ENCODE data around the gene CPNE7.

The CPNE7 gene

GRCh38 chr16:89605186-89605970, 29.8 kb downstream of the CPNE7 start:
- TF ChIP-seq FOXP2 (optimal IDR thresholded peaks at IDR 0.05; ENCODE audit: borderline replicate concordance, extremely low read depth, extremely low read length, insufficient read depth): no peak
- no peak for TF ChIP-seq TAF1 (IDR thresholded peaks at IDR 0.05; ENCODE audit: borderline replicate concordance, insufficient read depth, low read length)
- no peak for TF ChIP-seq REST (IDR thresholded peaks at IDR 0.05; ENCODE audit: insufficient read depth in 1 of 2, low read depth in 2 of 2, low read length in 2 of 2)
- no peak for TF ChIP-seq POLR2AphosphoS5 (IDR thresholded peaks at IDR 0.05; ENCODE audit: low read depth, low read length)
- TF ChIP-seq SIN3A (IDR thresholded peaks at IDR 0.05; ENCODE audit: borderline replicate concordance, insufficient read depth, low read length): no peak

DNA sequence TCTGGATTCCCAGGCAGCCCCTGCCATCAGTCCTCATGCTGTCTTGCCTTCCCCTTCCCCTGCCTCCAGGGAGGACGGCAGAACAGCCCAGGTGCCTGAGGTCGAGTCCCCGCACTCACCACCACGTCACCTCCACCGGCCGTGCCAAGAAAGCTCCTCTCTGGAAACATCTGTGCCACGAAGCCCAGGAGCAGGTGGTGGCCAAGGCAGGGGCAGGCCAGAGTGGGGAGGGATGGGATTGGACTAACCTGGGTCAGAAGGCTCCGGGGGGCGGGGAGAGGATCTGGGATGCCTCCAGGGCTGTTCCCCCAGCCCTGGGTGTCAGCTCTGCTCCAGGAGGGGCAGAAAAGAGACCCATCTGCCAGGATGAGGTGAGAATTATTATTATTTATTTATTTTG, 30.4 kb downstream of the CPNE7 start:
- TF ChIP-seq REST (IDR thresholded peaks at IDR 0.05; ENCODE audit: insufficient read depth in 1 of 2, low read depth in 2 of 2, low read length in 2 of 2) (no peak), FOXP2 (optimal IDR thresholded peaks at IDR 0.05; ENCODE audit: borderline replicate concordance, extremely low read depth, extremely low read length, insufficient read depth) (no peak), TAF1 (IDR thresholded peaks at IDR 0.05; ENCODE audit: borderline replicate concordance, insufficient read depth, low read length) (no peak), SIN3A (IDR thresholded peaks at IDR 0.05; ENCODE audit: borderline replicate concordance, insufficient read depth, low read length) (no peak), POLR2AphosphoS5 (IDR thresholded peaks at IDR 0.05; ENCODE audit: low read depth, low read length) (no peak)

- TF ChIP-seq FOXP2 (optimal IDR thresholded peaks at IDR 0.05; ENCODE audit: borderline replicate concordance, extremely low read depth, extremely low read length, insufficient read depth) (no peak), REST (IDR thresholded peaks at IDR 0.05; ENCODE audit: insufficient read depth in 1 of 2, low read depth in 2 of 2, low read length in 2 of 2) (no peak), TAF1 (IDR thresholded peaks at IDR 0.05; ENCODE audit: borderline replicate concordance, insufficient read depth, low read length) (no peak), SIN3A (IDR thresholded peaks at IDR 0.05; ENCODE audit: borderline replicate concordance, insufficient read depth, low read length) (no peak), POLR2AphosphoS5 (IDR thresholded peaks at IDR 0.05; ENCODE audit: low read depth, low read length) (no peak)
These were observed 31.9 kb downstream of the CPNE7 start for GRCh38 chr16:89607453-89607852.

GRCh38 chr16:89607937-89608740, 32.6 kb downstream of the CPNE7 start:
- TF ChIP-seq POLR2AphosphoS5 (IDR thresholded peaks at IDR 0.05; ENCODE audit: low read depth, low read length) (no peak), REST (IDR thresholded peaks at IDR 0.05; ENCODE audit: insufficient read depth in 1 of 2, low read depth in 2 of 2, low read length in 2 of 2) (no peak), SIN3A (IDR thresholded peaks at IDR 0.05; ENCODE audit: borderline replicate concordance, insufficient read depth, low read length) (no peak)

Measured in PFSK-1 (cell line).